IMR-90 (cell line): ENCODE results near the gene IBSP. TPM values are rescaled to one million over a fixed set of nuclear protein-coding genes. Genes with fewer than 3 reads are reported as not detected.

Experiments
- ATAC-seq: fragments of 200-7000 bp; cut with Tn5 transposase; 2 replicates; pipeline ENCODE4 v1.9.1; 2020; ENCODE audit warnings: low read depth, mild to moderate bottlenecking, moderate library complexity
- BruUV-seq: library from RNA; stranded (reverse); fragments of 400-500 nt; replicated peaks from 2 replicates; lab custom pipeline; 2021; lab: Mats Ljungman, UMichigan
- CTCF ChIA-PET: fragments of 300-600 bp; formaldehyde crosslinking; extraction: SDS; loops from one replicate; lab custom pipeline; 2021; ENCODE audit warnings: antibody characterized with exemption; lab: Yijun Ruan, JAX
- POLR2A ChIA-PET: fragments of 300-600 bp; sonication (Branson Sonifier 250); formaldehyde crosslinking; loops from one replicate; lab custom pipeline; 2022; ENCODE audit warnings: antibody characterized with exemption; ENCODE audit not compliant: unreplicated experiment; lab: Charles Lee
- DNase-seq: peaks from one replicate; pipeline ENCODE4 v3.0.0; 2013
- H2AFZ ChIP-seq: replicated peaks from 2 replicates; pipeline ENCODE3; 2013; ENCODE audit warnings: low read length, mild to moderate bottlenecking; ENCODE audit not compliant: poor library complexity
- H2AK5ac ChIP-seq: 2 replicates; pipeline ENCODE4 v1.6.1; 2013; ENCODE audit warnings: low read depth, low read length, inconsistent platforms
- H2AK9ac ChIP-seq: replicated peaks from 2 replicates; pipeline ENCODE3; 2013; ENCODE audit warnings: mild to moderate bottlenecking, low read depth, low read length, moderate library complexity; ENCODE audit not compliant: poor library complexity
- H2BK120ac ChIP-seq: 2 replicates; pipeline ENCODE4 v1.6.1; 2013; ENCODE audit warnings: low read depth, low read length, inconsistent platforms
- H2BK15ac ChIP-seq: 3 replicates; pipeline ENCODE4 v1.6.1; 2013; ENCODE audit warnings: low read depth, low read length, inconsistent platforms
- H2BK20ac ChIP-seq: 2 replicates; pipeline ENCODE4 v1.6.1; 2013; ENCODE audit warnings: low read depth, mild to moderate bottlenecking, inconsistent platforms, low read length, moderate library complexity
- H2BK5ac ChIP-seq: 2 replicates; pipeline ENCODE4 v1.6.1; 2013; ENCODE audit warnings: mild to moderate bottlenecking, low read depth, low read length, inconsistent platforms; ENCODE audit not compliant: poor library complexity, severe bottlenecking
- H3K14ac ChIP-seq: replicated peaks from 2 replicates; pipeline ENCODE4 v1.6.1; 2013; ENCODE audit warnings: low read depth, low read length, inconsistent platforms
- H3K18ac ChIP-seq: 2 replicates; pipeline ENCODE4 v1.6.1; 2013; ENCODE audit warnings: low read depth, low read length, control low read depth
- H3K23ac ChIP-seq: 2 replicates; pipeline ENCODE4 v1.6.1; 2013; ENCODE audit warnings: low read depth, low read length, inconsistent platforms
- H3K27ac ChIP-seq: 2 replicates; pipeline ENCODE4 v1.5.1; 2013; ENCODE audit warnings: mild to moderate bottlenecking, control low read depth, low read length; ENCODE audit not compliant: insufficient read depth
- H3K27me3 ChIP-seq: 2 replicates; pipeline ENCODE4 v1.6.1; 2013; ENCODE audit warnings: low read length; ENCODE audit not compliant: control insufficient read depth, insufficient read depth
- H3K36me3 ChIP-seq: 2 replicates; pipeline ENCODE4 v1.6.1; 2013; ENCODE audit warnings: low read length, mixed read lengths; ENCODE audit not compliant: control insufficient read depth, insufficient read depth
- H3K4ac ChIP-seq: 2 replicates; pipeline ENCODE4 v1.6.1; 2013; ENCODE audit warnings: low read depth, low read length, inconsistent platforms
- H3K4me1 ChIP-seq: 2 replicates; pipeline ENCODE4 v1.6.1; 2013; ENCODE audit warnings: low read length, mixed read lengths; ENCODE audit not compliant: control insufficient read depth, insufficient read depth
- H3K4me2 ChIP-seq: 2 replicates; pipeline ENCODE4 v1.6.1; 2013; ENCODE audit warnings: low read depth, mild to moderate bottlenecking, control low read depth, low read length, moderate library complexity
- H3K4me3 ChIP-seq: 2 replicates; pipeline ENCODE4 v1.5.1; 2013; ENCODE audit warnings: low read depth, mild to moderate bottlenecking, control low read depth, low read length, moderate library complexity; ENCODE audit not compliant: insufficient read depth
- H3K56ac ChIP-seq: 2 replicates; pipeline ENCODE4 v1.6.1; 2013; ENCODE audit warnings: low read length, inconsistent platforms; ENCODE audit not compliant: insufficient read depth; ENCODE audit errors: extremely low read depth
- H3K79me1 ChIP-seq, 2 experiments: 2 replicates each; pipeline ENCODE4 v1.6.1; 2013; ENCODE audit warnings: low read length in 2 of 2, inconsistent platforms in 1 of 2, low read depth in 1 of 2
- H3K9ac ChIP-seq: 2 replicates; pipeline ENCODE4 v1.6.1; 2013; ENCODE audit warnings: low read depth, low read length, control low read depth
- H3K9me1 ChIP-seq: 2 replicates; pipeline ENCODE4 v1.6.1; 2013; ENCODE audit warnings: low read length, inconsistent platforms; ENCODE audit not compliant: insufficient read depth
- H3K9me3 ChIP-seq: 2 replicates; pipeline ENCODE4 v1.6.1; 2013; ENCODE audit warnings: low read length; ENCODE audit not compliant: control insufficient read depth, insufficient read depth
- H4K20me1 ChIP-seq: 2 replicates; pipeline ENCODE4 v1.6.1; 2013; ENCODE audit warnings: low read length, inconsistent platforms; ENCODE audit not compliant: insufficient read depth
- H4K5ac ChIP-seq: 2 replicates; pipeline ENCODE4 v1.6.1; 2013; ENCODE audit warnings: mild to moderate bottlenecking, low read depth, low read length, control low read depth
- H4K8ac ChIP-seq, 2 experiments: 2 replicates each; pipeline ENCODE4 v1.6.1; 2013; ENCODE audit warnings: low read depth in 2 of 2, low read length in 2 of 2, control low read depth in 1 of 2, inconsistent platforms in 1 of 2
- H4K91ac ChIP-seq: 2 replicates; pipeline ENCODE4 v1.6.1; 2013; ENCODE audit warnings: low read depth, low read length, inconsistent platforms; ENCODE audit not compliant: insufficient read depth
- BHLHE40 ChIP-seq: fragments of 150-350 bp; IDR thresholded peaks from 2 replicates; pipeline ENCODE4 v1.6.1; 2016; ENCODE audit warnings: mild to moderate bottlenecking, low read depth, low read length
- CEBPB ChIP-seq: IDR thresholded peaks from 2 replicates; pipeline ENCODE4 v1.6.1; 2012; ENCODE audit warnings: low read depth, low read length, improper control_type of control experiment
- CHD1 ChIP-seq: IDR thresholded peaks from 2 replicates; pipeline ENCODE4 v1.6.1; 2012; ENCODE audit warnings: low read depth, low read length, improper control_type of control experiment
- CTCF ChIP-seq: conservative IDR thresholded peaks from 2 replicates; pipeline ENCODE4 v1.5.1; 2012; ENCODE audit warnings: mild to moderate bottlenecking, low read depth, low read length, improper control_type of control experiment
- ELK1 ChIP-seq: fragments of 150-350 bp; IDR thresholded peaks from 2 replicates; pipeline ENCODE4 v1.6.1; 2016; ENCODE audit warnings: low read depth, mild to moderate bottlenecking, low read length, moderate library complexity, borderline replicate concordance
- FOS ChIP-seq: fragments of 150-350 bp; IDR thresholded peaks from 2 replicates; pipeline ENCODE4 v1.6.1; 2016; ENCODE audit warnings: low read depth, low read length
- MAFK ChIP-seq: IDR thresholded peaks from 2 replicates; pipeline ENCODE4 v1.6.1; 2012; ENCODE audit warnings: low read depth, low read length, improper control_type of control experiment
- MAZ ChIP-seq: IDR thresholded peaks from 2 replicates; pipeline ENCODE4 v1.6.1; 2012; ENCODE audit warnings: low read depth, mild to moderate bottlenecking, low read length, improper control_type of control experiment, moderate library complexity, borderline replicate concordance
- MXI1 ChIP-seq: IDR thresholded peaks from 2 replicates; pipeline ENCODE4 v1.6.1; 2012; ENCODE audit warnings: low read depth, mild to moderate bottlenecking, low read length, moderate library complexity, borderline replicate concordance
- NFE2L2 ChIP-seq: fragments of 150-350 bp; IDR thresholded peaks from 2 replicates; pipeline ENCODE4 v1.6.1; 2016; ENCODE audit warnings: low read depth, mild to moderate bottlenecking, low read length
- POLR2A ChIP-seq: IDR thresholded peaks from 2 replicates; pipeline ENCODE4 v1.6.1; 2012; ENCODE audit warnings: mild to moderate bottlenecking, low read depth, low read length
- RAD21 ChIP-seq: IDR thresholded peaks from 2 replicates; pipeline ENCODE4 v1.6.1; 2012; ENCODE audit warnings: low read length, improper control_type of control experiment
- RCOR1 ChIP-seq: IDR thresholded peaks from 2 replicates; pipeline ENCODE4 v1.6.1; 2012; ENCODE audit warnings: mild to moderate bottlenecking, low read length, improper control_type of control experiment; ENCODE audit not compliant: insufficient replicate concordance
- RFX5 ChIP-seq: IDR thresholded peaks from 2 replicates; pipeline ENCODE4 v1.8.0; 2012; ENCODE audit warnings: low read depth, mild to moderate bottlenecking, low read length, moderate library complexity
- SMC3 ChIP-seq: fragments of 150-350 bp; IDR thresholded peaks from 2 replicates; pipeline ENCODE4 v1.6.1; 2016; ENCODE audit warnings: low read depth, mild to moderate bottlenecking, antibody characterized with exemption, low read length, moderate library complexity
- USF2 ChIP-seq: fragments of 150-350 bp; IDR thresholded peaks from 2 replicates; pipeline ENCODE4 v1.6.1; 2017; ENCODE audit warnings: mild to moderate bottlenecking, antibody characterized with exemption, low read length, low read depth
- WGBS, 2 experiments: methylation state at CpG; one replicate each; pipeline versions ENCODE4 v1.1.5 to v1.1.7; 2013; ENCODE audit warnings: missing lambda C conversion rate in 2 of 2; ENCODE audit not compliant: insufficient read length in 1 of 2; ENCODE audit errors: extremely low coverage in 2 of 2; 5-methylcytosine and 5-hydroxymethylcytosine counted together
- dilution Hi-C: fragments of 300-500 bp; cut with HindIII; formaldehyde crosslinking; loops from one replicate; pipeline ENCODE4 v1.14.3; 2018; ENCODE audit warnings: low sequenced_read_pairs; ENCODE audit not compliant: unreplicated experiment
- in situ Hi-C: fragments of 300-500 bp; cut with MboI; formaldehyde crosslinking; loops from 3 replicates; pipeline ENCODE4 v1.14.3; 2019; ENCODE audit warnings: low sequenced_read_pairs, inconsistent platforms, mixed read lengths
- intact Hi-C: fragments of 100-400 bp; cut with micrococcal nuclease; formaldehyde crosslinking; loops from 2 replicates; pipeline ENCODE4 v1.10.0; 2022
- polyA plus RNA-seq, 3 experiments: library from polyadenylated mRNA; depleted of rRNA; stranded (reverse); fragments of >200 nt; gene quantifications; 2 replicates each; pipeline ENCODE4 v1.2.3, GENCODE V29; 2012; ENCODE audit warnings: low replicate concordance in 1 of 3
- total RNA-seq: library from RNA; depleted of rRNA; stranded (reverse); fragments of >200 nt; gene quantifications from 2 replicates; pipeline ENCODE4 v1.2.3, GENCODE V29; 2012

The IBSP gene
- total and polyA plus RNA-seq, 2 of the 4 experiments (the other 2 are of a cell fraction): not detected

GRCh38 chr4:87856816-87857215 is 57.5 kb downstream of the IBSP start:
- Histone ChIP-seq H2BK5ac (no peak overlapping the region), H2AK5ac (no peak overlapping the region), H3K9me1 (no peaks in the 10 kb centered on the region), H3K4ac (no peak overlapping the region), H2AK9ac (no peak overlapping the region), H3K14ac (no peak overlapping the region), H2BK120ac (no peak overlapping the region), H3K23ac (no peak overlapping the region), H3K4me2 (no peak overlapping the region), H3K9me3 (no peaks in the 10 kb centered on the region), H3K79me1 (no peaks in the 10 kb centered on the region), H3K4me1 (no peaks in the 10 kb centered on the region), H4K5ac (no peak overlapping the region), H4K20me1 (no peaks in the 10 kb centered on the region), H3K4me3 (no peak overlapping the region), H3K27me3 (peaks cover 6% of the 10 kb centered on the region), H4K91ac (no peak overlapping the region), H4K8ac (no peak overlapping the region), H3K9ac (no peak overlapping the region), H2BK20ac (no peak overlapping the region), H2AFZ (no peak overlapping the region), H3K36me3 (no peaks in the 10 kb centered on the region), H2BK15ac (no peak overlapping the region), H3K56ac (no peak overlapping the region), H3K18ac (no peak overlapping the region), H3K27ac (no peak overlapping the region)
- ATAC-seq (no peak), DNase-seq (no peak)
- WGBS, 2 experiments: no CpG with 5 or more reads among the region's 1 CpG
- intact Hi-C loops: loop anchor here (1.0 to 10.0 kb wide), 2 partner anchors 178 to 352 kb away; no protein-coding TSS in a partner anchor
- dilution Hi-C loops: no loop called here
- BruUV-seq: no TSS peak
- ChIA-PET CTCF (no interaction called here), POLR2A (no interaction called here)
- TF ChIP-seq FOS (no peak), BHLHE40 (no peak), ELK1 (no peak), MXI1 (no peak), RAD21 (no peak), USF2 (no peak), RCOR1 (no peak), CHD1 (no peak), MAZ (no peak), CTCF (no peak), RFX5 (no peak), POLR2A (no peak), SMC3 (no peak), MAFK (no peak), NFE2L2 (no peak), CEBPB (no peak)
- in situ Hi-C loops: loop anchor here (5.0 to 10.0 kb wide), 2 partner anchors 118 to 355 kb away; partner anchors contain the start of gene SPP1
